ENCODE measurements around the gene ITLN1. TPM values are rescaled to one million over a fixed set of nuclear protein-coding genes. Genes with fewer than 3 reads are reported as not detected.

ITLN1 gene
- polyA plus RNA-seq, 1 donor from 2014 or later: not detected

DNA sequence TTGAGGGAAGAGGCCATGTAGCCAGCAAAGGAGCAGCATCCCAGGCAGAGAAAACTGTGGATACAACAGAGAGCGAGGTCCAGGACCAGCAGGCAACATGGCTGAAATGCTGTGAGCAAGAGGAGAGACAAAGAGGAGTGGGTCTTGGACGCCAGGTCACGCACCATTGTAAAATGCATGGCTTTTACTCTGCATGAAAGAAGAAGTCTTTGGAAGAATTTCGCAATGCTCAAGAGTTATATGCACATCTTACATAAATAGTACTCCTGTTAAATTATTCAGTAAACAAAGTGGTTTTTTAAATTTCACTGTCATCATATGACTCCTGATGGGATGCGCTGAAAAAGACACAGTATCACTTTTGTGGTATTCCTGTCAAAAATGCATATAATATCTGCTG is 25.8 kb downstream of the ITLN1 start:
- no peak overlapping the region for H2AFZ ChIP-seq (ENCODE audit: low read depth, low read length)
- H3K9ac ChIP-seq (ENCODE audit: low read length): no peak overlapping the region
- H3K36me3 ChIP-seq (ENCODE audit: insufficient read depth, low read length): no peaks in the 10 kb centered on the region
- H3K4me2 ChIP-seq (ENCODE audit: low read length): no peak overlapping the region
- H3K9me2 ChIP-seq (ENCODE audit: insufficient read depth, low read length): no peaks in the 10 kb centered on the region
- H4K20me1 ChIP-seq (ENCODE audit: insufficient read depth): no peaks in the 10 kb centered on the region
- H3F3A ChIP-seq (ENCODE audit: insufficient read depth, low read length, poor library complexity, severe bottlenecking): no peaks in the 10 kb centered on the region
- TF ChIP-seq RAD21 (conservative IDR thresholded peaks at IDR 0.05): no peak
- TF ChIP-seq EZH2 (IDR thresholded peaks at IDR 0.05; ENCODE audit: borderline replicate concordance, insufficient read depth, low read length, poor library complexity, severe bottlenecking): no peak
- TF ChIP-seq MXI1 (conservative IDR thresholded peaks at IDR 0.05; ENCODE audit: poor library complexity, severe bottlenecking): no peak
- TF ChIP-seq, protein P1, sequence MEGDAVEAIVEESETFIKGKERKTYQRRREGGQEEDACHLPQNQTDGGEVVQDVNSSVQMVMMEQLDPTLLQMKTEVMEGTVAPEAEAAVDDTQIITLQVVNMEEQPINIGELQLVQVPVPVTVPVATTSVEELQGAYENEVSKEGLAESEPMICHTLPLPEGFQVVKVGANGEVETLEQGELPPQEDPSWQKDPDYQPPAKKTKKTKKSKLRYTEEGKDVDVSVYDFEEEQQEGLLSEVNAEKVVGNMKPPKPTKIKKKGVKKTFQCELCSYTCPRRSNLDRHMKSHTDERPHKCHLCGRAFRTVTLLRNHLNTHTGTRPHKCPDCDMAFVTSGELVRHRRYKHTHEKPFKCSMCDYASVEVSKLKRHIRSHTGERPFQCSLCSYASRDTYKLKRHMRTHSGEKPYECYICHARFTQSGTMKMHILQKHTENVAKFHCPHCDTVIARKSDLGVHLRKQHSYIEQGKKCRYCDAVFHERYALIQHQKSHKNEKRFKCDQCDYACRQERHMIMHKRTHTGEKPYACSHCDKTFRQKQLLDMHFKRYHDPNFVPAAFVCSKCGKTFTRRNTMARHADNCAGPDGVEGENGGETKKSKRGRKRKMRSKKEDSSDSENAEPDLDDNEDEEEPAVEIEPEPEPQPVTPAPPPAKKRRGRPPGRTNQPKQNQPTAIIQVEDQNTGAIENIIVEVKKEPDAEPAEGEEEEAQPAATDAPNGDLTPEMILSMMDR (IDR thresholded peaks at IDR 0.05; ENCODE audit: poor library complexity, severe bottlenecking): no peak
- no peak for TF ChIP-seq EP300 (conservative IDR thresholded peaks at IDR 0.05; ENCODE audit: poor library complexity, severe bottlenecking)
- TF ChIP-seq POLR2AphosphoS5 (IDR thresholded peaks at IDR 0.05): no peak
- no peak for TF ChIP-seq TAF1 (IDR thresholded peaks at IDR 0.05; ENCODE audit: low read depth)
- TF ChIP-seq REST (IDR thresholded peaks at IDR 0.05; ENCODE audit: borderline replicate concordance): no peak
- no peak for TF ChIP-seq SMC3 (conservative IDR thresholded peaks at IDR 0.05; ENCODE audit: poor library complexity)
- no peaks in the 10 kb centered on the region for H3K79me2 ChIP-seq (replicated peaks; ENCODE audit: insufficient read depth, low read length)
- H3K9me3 ChIP-seq (ENCODE audit: low read length): no peaks in the 10 kb centered on the region
- H3K27me3 ChIP-seq (ENCODE audit: insufficient read depth, low read depth, low read length): no peaks in the 10 kb centered on the region
- H3K27ac ChIP-seq (ENCODE audit: low read length): no peak overlapping the region
- no peak overlapping the region for H3K4me3 ChIP-seq (ENCODE audit: low read length)

GRCh38 chr1:160858507-160858906 is 26.5 kb downstream of the ITLN1 start:
- Histone ChIP-seq H3K79me2 (replicated peaks; ENCODE audit: insufficient read depth, low read length) (no peaks in the 10 kb centered on the region), H3K36me3 (ENCODE audit: insufficient read depth, low read length) (no peaks in the 10 kb centered on the region), H3K9ac (ENCODE audit: low read length) (no peak overlapping the region), H3K4me2 (ENCODE audit: low read length) (no peak overlapping the region), H3K4me3 (ENCODE audit: low read length) (no peak overlapping the region), H3K9me3 (ENCODE audit: low read length) (no peaks in the 10 kb centered on the region), H4K20me1 (ENCODE audit: insufficient read depth) (no peaks in the 10 kb centered on the region), H2AFZ (ENCODE audit: low read depth, low read length) (no peak overlapping the region), H3K27ac (ENCODE audit: low read length) (no peak overlapping the region), H3K9me2 (ENCODE audit: insufficient read depth, low read length) (no peaks in the 10 kb centered on the region), H3F3A (ENCODE audit: insufficient read depth, low read length, poor library complexity, severe bottlenecking) (no peaks in the 10 kb centered on the region), H3K27me3 (ENCODE audit: insufficient read depth, low read depth, low read length) (no peaks in the 10 kb centered on the region)
- TF ChIP-seq EZH2 (IDR thresholded peaks at IDR 0.05; ENCODE audit: borderline replicate concordance, insufficient read depth, low read length, poor library complexity, severe bottlenecking) (no peak), REST (IDR thresholded peaks at IDR 0.05; ENCODE audit: borderline replicate concordance) (no peak), EP300 (conservative IDR thresholded peaks at IDR 0.05; ENCODE audit: poor library complexity, severe bottlenecking) (no peak), TAF1 (IDR thresholded peaks at IDR 0.05; ENCODE audit: low read depth) (no peak), POLR2AphosphoS5 (IDR thresholded peaks at IDR 0.05) (no peak), SMC3 (conservative IDR thresholded peaks at IDR 0.05; ENCODE audit: poor library complexity) (no peak), MXI1 (conservative IDR thresholded peaks at IDR 0.05; ENCODE audit: poor library complexity, severe bottlenecking) (no peak), RAD21 (conservative IDR thresholded peaks at IDR 0.05) (no peak)
- TF ChIP-seq, protein P1 (IDR thresholded peaks at IDR 0.05; ENCODE audit: poor library complexity, severe bottlenecking): no peak
